GM21390 (cell line): Measurements from ENCODE around the gene JAK1.

Experiments used
- ATAC-seq: cut with Tn5 transposase; IDR thresholded peaks from one replicate; pipeline ENCODE4 v1.9.1; 2021; ENCODE audit not compliant: unreplicated experiment

JAK1 gene

DNA sequence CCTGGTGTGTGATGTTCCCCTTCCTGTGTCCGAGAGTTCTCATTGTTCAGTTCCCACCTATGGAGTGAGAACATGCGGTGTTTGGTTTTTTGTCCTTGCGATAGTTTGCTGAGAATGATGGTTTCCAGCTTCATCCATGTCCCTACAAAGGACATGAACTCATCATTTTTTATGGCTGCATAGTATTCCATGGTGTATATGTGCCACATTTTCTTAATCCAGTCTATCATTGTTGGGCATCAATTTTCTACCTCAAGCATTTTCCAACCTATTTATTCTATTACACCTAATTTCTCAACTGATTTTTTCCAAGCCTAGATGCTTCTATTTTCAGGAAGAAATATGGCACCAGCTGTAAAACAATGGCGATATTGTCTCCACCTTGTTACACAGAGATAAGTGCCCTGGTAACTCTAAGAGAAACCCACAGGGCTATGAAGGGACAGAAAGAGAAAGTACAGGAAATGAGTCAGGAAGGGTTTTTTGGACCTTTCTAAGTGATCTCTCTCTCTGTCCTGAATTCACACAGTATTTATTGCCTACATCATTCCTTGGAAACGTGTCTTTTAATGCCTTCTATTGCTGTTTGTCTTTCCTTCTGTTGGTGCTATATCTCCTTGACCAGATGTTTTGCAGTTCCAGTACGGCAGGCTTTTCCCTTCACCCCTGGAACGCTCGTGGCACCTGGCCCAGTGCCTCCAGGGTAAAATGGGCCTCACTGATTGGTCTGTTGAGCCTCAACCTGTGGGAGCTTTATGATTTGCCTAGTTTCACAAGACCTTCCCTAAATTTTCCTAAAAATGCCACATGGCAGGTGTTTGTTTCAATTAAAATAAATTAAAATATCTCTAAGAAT, 14.6 kb upstream of the JAK1 start:
- no peak for ATAC-seq

DNA sequence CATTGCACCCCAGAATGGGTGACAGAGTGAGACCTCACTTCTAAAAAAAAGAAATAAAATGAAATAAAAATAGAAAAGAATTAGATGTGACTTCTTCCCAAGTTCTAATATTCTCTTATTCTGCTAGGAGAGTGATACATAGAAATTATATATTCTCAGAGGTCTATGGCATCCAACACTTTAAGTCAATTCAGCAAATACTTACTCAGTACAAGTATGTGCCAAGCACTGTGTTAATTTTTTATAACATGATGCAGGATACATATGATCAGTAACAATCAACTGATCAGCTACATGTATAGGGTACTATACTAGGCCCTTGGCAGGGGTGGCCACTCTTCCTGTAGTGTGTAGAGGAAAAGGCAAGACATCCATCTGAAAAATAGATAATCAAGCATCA, 13.0 kb upstream of the JAK1 start:
- no peak for ATAC-seq

DNA sequence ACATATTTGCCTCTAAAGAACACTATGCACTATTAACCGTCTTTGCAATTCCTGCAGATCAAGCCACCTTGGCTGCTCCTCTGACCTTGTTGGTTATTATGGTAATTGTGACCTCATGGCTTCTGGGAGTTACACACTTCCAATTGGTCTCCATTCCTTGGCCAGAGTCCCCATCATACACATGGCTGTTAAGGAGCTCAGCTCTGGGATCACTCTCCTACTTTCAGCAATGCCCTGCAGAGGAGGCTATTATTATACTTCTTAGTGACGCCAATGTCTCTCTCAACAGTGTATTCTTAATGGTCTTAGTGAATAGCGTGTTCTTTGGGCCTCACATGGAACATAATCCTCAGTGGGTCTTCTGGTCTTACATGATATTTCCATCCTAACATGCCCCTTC, 10.0 kb upstream of the JAK1 start:
- no peak for ATAC-seq

DNA sequence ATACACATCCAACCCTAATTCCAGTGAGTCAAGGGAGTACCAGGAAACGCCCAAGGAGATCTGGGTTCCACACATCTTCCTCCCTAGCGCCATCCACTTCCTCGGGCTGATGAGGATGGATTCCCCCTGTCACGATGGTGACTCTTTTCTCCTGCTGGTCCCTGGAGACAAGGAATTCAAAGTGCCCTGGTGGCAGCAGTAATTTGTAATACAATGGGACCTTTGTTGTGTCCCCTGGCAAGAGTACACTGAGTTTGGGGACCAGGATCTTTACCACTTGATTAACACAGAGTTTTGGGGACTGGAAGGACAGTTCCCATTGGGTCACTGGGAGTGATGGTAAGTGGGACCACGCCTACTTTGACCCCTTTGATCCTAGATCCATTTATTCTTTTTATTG, 9.4 kb upstream of the JAK1 start:
- no peak for ATAC-seq

DNA sequence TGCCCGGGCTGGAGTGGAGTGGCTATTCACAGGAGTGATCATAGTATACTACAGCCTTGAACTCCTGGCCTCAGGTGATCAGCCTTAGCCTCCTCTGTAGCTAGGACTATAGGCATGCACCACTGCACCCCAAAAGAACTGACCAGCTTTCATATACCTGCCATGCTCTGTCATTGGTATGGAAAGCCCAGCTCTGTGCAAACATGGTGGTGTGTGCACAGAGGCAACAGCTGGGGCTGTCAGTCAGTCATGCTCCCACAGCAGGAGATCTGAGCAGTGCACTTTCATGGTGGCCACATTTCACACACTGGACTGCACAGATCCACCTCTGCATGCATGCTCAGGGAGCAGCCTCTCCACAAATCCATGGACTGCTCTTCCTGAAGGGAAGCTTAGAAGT, 8.8 kb upstream of the JAK1 start:
- no peak for ATAC-seq

DNA sequence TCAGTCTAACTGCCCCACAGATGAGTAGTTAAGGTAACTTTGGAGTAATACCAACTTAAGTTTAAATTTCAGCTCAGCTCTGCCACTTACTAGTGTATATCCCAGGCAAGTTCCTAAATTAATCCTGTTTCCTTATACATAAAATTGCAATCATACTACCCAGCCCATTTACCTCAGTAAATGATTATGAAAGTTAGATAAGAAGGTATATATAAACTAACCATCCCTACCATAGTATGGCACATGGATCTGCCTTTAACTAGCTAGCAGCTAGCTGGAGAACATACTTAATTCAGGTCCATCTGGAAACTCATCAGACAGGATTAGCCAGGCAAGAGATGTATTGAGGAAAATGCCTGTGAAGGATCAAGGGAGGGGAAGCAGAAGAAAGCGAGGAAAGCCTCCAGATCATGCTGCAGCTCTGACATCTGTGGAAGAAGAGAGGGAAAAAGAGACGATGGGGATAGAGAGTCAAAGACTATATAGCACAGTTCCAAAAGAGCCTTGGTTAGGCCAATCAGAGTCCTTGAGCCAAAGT, 8.0 kb upstream of the JAK1 start:
- ATAC-seq, result no peak

DNA sequence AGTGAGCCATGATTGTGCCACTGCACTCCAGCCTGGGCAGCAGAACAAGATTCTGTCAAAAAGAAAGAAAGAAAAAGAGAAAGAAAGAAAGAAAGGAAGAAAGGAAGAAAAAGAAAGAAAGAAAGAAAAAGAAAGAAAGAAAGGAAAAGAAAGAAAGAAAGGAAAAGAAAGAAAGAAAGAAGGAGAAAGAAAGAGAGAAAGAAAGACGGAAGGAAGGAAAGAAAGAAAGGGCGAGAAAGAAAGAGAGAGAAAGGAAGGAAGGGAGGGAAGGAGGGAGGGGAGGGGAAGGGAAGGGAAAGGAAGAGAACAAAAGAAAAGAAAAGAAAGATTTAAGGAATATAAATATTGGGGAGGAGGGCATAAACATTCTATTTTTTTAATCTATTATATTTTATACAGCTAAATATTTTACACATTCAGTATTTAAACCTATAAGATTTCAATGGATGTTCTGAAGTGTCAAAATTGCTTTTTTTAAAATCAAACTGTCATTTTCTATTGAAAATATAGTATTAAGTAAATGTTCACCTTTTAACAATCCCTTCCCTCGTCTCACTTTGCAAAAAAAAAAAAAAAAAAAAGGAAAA, 6.8 kb upstream of the JAK1 start:
- ATAC-seq, result no peak

DNA sequence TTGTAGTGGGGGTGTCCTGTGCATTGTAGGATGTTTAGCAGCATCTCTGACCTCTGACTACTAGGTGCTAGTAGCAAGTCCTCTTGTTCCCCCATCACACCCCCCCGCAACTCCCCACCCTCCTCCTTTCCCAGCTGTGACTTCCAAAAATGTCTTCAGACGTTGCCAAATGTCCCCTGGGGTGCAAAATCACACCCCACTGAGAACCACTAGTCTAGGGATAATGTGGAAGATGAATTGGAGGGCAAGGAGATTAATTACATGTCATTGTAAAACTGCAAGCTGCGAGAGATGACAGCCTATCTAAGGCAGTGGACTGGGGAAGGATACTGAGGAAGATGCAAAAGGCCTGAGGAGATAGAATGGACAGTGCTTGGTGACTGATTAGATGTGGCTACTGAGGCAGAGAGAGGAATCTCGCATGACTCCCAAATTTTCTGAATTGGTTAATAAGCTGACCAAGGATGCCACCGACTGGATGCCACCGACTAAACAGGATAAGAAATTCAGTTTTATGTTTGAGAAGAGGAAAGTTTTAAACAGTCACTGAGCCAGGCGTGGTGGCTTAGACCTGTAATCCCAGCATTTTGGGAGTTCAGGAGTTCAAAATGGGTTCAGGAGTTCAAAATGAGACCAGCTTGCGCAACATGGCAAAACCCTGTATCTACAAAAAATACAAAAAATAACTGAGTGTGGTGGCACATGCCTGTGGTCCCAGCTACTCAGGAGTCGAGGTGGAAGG, 3.1 kb upstream of the JAK1 start:
- ATAC-seq, result no peak

DNA sequence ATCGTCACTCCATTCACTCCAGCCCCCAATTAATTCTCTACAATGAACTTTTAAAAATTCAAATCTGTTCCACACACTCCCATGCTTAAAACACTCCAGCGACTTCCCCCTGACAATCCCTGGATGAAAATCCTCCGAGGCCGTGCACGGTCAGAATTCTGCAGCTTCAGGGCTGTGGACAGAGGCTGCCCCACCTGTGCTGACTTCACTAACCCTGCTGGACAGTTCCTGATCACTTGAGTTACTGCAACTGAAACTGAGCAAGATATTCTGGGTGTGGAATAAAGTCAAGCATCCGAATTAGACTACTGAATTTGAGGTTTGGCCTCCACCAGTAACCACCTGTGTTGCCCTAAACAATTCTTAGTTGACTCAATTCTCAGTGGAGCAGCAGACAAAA, 1.0 kb upstream of the JAK1 start:
- ATAC-seq, result no peak

DNA sequence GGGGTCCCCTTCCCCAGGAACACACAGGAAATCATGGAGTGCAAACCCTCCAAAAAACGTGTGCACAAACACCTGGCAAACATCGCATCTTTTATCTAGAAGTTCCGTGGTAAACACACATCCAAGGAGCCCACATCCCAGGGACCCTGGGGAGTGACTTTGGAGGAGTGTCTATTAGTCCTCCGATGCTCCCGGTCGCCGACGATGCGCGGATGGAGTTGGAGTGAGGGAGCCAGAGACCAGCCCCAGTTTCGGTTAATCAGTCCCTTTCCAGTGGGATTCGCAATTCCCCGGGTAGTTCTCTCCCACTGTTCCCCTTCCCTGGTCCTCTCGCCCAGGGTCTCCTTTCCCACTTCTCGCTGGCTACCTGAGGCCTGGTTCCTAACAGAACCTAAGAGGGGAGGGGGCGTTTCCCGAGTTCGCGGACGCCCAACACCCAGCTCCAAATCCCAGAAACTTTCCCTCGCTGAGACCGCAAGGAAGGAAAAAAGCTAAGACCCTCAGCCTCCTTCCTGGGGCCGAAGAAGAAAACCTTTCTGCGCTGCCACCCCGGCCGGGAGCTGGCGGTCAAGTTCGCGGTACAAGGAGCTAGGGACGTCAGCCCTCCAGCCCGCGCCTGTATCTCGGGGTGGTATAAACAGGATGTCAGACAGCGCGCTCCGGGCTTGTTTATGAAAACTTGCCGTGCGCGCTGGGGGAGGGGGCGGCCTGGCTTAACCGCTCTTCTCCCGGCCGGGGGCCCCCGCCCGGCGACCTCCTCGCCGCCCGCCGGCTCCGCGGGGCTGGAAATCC, 787 bp downstream of the JAK1 start:
- peak; percentile 50 for ATAC-seq

DNA sequence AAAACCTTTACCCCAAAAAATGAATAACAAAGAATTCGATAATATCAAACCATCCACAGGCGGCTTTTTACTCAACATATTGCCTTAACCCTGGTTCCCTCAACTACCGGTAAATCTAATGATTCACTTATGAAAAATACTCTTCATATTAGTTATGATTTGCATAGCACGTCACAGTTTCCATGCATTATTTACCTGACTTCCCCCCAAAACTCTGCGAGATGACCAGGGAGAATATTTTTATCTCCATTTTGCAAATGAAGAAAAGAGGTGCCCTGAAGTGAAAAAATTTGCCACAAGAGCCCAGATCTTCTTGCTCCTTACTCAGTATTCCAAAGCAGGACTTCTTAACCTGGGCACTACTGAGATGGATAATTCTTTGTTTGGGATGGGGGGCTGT, 2.9 kb downstream of the JAK1 start:
- no peak for ATAC-seq

DNA sequence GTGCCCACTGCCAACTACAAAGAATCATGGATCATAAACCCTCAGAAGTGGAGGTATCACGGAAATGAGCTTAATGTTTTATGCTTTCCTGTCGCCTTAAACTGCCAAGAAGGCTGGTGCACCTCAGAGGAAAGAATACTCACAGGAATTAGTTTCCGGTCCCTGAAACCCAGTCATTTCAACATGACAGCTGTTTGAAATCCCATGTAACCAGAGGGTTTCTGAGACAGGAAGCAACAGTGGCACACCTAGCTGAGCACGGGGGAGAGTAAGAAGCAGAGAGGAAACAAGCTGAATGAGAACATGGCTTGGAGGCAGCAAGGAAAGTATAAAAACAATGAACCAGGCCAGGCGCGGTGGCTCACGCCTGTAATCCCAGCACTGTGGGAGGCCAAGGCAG, 3.9 kb downstream of the JAK1 start:
- ATAC-seq, result no peak

DNA sequence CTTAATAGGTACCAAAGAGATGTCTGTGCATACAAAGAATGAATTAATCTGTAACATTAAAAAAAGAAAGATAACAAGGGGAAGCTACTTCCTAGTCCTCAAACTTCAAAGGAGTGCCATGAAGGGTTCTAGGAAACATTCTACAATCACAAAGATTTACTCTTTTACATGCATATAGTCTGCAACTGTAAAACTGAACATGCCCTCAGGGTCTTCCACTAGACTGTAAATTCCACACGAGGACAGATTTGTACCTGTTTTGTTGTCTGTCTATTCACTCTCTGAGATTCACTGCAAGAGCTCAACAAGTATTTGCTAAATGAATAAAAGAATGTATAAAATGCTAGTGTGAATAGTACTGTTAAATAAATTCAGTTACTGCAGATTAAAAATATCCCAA, 4.4 kb downstream of the JAK1 start:
- no peak for ATAC-seq

DNA sequence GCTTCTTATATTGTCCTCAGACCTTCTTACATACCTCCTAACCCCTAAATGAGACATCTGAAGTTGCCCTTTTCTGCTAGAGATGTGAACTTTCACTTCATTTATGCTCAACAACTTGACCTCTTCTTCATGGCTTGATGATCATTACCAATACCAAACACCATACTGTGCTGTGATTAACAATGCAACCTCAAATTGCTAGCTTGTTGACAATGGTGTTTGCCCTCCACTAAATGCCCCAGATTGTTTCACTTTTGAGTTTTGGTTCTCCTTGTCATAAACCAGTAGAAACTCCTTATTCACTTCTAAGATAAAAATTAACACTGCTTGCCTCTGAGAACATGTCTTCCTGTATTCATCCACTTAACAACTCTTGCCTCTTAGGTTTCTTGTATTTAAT, 5.6 kb downstream of the JAK1 start:
- peak; percentile 57 for ATAC-seq

DNA sequence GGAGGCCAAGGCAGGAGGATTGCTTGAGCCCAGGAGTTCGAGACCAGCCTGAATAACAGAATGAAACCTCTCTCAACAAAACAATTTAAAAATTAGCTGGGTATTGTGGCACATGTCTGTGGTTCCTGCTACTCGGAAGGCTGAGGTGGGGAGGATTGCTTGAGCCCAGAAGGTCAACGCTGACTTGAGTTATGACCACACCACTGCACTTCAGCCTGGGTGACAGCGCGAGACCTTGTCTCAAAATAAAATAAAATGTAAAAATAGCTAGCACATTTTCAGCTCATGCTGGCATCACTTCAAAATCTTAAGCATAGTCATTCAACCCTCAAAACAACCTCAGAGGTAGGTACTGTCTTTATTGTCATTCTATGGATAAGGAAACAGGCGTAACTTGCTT, 6.4 kb downstream of the JAK1 start:
- ATAC-seq, result no peak

DNA sequence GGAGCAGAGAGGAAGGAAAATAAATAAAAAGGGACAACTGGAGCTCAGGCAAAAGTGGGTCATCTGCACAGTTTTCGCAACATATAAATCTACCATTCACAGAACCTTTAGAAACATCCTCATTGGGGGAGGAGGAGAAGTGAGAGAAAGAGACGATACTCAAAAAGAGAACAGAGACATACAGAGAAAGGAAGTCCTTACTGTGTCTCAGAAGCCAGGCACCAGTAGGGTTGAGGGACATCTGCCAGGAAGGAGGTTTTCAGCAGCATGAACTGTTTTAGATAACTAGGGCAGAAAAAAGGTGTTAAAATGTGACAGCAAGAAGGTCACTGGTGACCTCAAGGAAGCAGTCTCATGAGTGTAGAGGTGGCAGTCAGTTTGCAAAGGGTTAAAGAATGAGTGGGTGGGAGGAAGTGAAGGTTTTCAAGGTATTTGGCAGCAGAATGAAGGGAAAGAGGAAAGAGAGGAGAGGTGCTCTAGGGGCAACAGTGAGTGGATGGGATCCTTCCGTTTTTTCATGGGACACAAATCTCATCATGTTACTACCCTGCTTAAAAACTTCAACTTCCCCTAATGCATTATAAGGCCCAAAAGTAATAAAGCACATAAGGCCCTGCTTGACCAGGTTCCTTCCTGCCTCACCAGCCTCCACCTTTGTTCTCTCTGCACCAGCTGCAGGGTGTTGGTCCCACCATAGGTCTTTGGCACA, 9.5 kb downstream of the JAK1 start:
- ATAC-seq, result peak; percentile 85

DNA sequence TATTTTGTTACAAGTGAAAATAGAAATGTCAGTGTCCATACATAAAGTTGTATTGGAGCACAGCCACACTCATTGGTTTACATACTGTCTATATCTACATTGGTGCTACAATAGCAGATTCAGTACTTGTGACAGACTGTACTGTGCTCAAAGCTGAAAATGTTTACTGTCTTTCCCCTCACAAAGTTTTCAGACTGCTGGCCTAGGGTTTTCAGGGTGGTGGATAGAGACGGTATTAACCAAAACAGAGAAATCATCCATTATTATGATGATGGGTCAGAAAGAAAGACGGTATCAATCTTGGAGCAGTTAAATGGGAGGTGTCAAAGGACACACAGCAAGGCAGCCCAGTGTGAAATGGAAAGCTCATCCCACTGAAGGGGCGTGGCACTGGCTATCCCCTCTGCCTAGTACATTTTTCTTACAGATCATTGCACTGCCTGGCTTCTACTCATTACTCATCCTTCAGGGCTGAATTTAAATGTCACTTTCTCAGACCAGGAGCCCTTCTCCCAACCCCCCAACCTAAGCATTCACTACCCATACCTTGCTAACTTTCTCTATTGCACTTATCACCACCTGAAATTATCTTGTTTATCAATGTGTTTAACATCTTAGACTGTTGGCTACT, 10.2 kb downstream of the JAK1 start:
- ATAC-seq, result no peak

DNA sequence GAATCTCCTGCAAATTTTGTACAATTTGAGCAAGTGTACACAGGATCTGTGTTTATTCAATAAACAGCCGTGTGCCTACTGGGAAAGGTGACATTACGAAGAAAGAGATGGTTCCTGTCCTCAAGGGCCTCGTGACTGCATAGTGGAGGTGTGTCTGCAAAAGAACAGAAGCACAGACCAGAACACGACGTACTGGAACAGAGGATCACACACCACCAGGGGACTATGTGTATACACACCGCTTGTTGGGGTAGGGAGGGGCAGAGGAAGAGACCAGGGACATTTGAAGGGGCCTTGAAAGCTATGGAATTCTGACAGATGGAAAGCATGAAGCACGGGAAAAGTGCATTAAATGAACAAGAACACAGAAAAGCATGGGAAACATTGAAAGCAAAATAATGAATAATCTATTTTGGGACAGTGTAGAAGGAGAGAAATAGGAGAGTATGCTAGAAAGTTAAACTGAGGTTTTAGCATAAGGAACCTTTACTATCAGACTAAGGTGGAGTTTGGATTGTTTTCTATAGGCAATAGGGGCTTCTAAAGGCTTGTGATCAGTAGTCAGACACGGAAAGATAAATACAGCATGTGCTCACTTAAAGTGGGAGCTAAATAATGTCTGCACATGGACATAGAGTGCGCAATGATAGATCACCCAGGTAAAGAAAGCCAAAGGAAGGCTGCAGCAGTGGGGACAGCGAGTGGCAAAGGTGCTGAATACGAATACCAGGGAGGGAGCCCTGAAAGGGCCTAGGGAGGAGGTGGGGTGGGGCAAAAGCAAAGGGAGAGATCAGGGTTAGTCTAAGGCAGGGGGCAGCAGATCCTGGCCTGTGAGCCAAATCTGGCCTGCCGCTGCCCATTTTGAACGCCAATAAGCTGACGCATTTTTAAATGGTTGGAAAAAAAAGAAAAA, 11.0 kb downstream of the JAK1 start:
- no peak for ATAC-seq

DNA sequence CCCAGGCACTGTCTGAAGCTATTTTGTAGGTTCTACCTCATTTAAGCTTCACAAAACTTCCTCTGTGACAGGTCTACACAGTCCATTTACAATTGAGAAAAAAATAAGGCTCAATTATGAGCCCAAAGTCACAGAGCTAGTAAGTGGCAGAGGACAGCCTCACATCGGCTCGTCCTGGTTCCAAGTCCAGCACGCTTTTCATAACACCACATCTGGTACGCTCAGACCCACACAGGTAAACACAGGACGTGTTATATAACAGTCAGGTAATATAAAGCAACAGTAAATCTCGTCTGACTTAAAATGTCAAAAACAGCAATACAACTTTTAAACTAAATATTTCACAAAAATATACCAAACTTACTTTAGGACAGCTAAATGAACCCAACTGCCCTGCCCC, 13.1 kb downstream of the JAK1 start:
- no peak for ATAC-seq
